Measurements from ENCODE around the gene EMILIN2.

GRCh38 chr18:2822213-2822921, 24.4 kb upstream of the EMILIN2 start:
- TF ChIP-seq E2F5 (CRISPR knock-in tag; IDR thresholded peaks at IDR 0.05): no peak
- no peak for TF ChIP-seq ELF4 (CRISPR knock-in tag; IDR thresholded peaks at IDR 0.05; ENCODE audit: low read depth)
- TF ChIP-seq CTCF (IDR thresholded peaks at IDR 0.05): no peak
- TF ChIP-seq FOXJ3 (CRISPR knock-in tag; IDR thresholded peaks at IDR 0.05; ENCODE audit: borderline replicate concordance): no peak
- no peak for TF ChIP-seq FOXK1 (CRISPR knock-in tag; IDR thresholded peaks at IDR 0.05)
- no peak for TF ChIP-seq USF1 (CRISPR knock-in tag; IDR thresholded peaks at IDR 0.05)
- TF ChIP-seq ATF2 (CRISPR knock-in tag; IDR thresholded peaks at IDR 0.05; ENCODE audit: borderline replicate concordance, low read depth): no peak
- no peak for TF ChIP-seq IRF2 (CRISPR knock-in tag; IDR thresholded peaks at IDR 0.05; ENCODE audit: borderline replicate concordance, low read depth)
- TF ChIP-seq PREB (CRISPR knock-in tag; IDR thresholded peaks at IDR 0.05; ENCODE audit: borderline replicate concordance): no peak
- TF ChIP-seq GABPB1 (CRISPR knock-in tag; IDR thresholded peaks at IDR 0.05): no peak

All from WTC11 (cell line).